OCI-M2 (cell line): ENCODE data around the gene RIMKLB.

Experiments
- DNase-seq: peaks from one replicate; lab custom pipeline; 2025; ENCODE audit not compliant: unreplicated experiment; lab: John Stamatoyannopoulos, UW

The RIMKLB gene, protein sequence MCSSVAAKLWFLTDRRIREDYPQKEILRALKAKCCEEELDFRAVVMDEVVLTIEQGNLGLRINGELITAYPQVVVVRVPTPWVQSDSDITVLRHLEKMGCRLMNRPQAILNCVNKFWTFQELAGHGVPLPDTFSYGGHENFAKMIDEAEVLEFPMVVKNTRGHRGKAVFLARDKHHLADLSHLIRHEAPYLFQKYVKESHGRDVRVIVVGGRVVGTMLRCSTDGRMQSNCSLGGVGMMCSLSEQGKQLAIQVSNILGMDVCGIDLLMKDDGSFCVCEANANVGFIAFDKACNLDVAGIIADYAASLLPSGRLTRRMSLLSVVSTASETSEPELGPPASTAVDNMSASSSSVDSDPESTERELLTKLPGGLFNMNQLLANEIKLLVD

DNA sequence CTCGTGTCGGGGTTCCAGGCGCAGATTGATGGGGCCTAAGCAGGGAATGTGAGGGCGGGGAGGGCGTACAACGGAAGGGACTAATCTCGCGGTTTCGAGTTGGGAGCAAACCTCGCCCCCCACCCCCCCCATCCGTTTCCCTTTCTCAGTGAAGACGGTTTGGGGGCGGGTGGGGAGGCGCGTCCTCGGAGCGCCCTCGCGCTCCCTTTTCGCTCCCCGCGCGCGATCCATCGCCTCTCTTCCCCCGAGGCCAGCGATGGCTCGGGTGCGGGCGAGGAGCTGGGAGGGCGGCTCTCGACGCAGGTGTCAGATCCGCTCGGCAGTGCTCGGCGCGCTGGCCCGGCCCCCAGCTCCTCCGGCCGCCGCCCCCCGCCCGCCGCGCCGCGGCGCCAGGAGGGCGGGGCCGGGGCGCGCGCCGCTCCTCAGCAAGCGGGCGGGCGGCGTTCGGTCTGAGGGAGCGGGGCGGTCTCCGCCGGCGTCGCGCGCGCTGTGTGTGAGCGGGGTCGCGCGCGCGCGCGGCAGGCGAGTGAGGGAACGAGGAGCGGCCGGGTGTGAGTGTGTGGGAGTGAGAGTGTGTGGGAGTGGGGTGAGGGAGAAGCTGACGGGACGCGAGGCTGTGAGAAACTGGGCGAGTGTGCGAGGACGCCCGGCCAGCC, at the start of gene RIMKLB:
Gene RIMKLB, plus strand, starts transcription at position 516 of the 656 bp plus-strand sequence. CDS start 15,876 bp downstream, outside the sequence.
- DNase-seq, result no peak

DNA sequence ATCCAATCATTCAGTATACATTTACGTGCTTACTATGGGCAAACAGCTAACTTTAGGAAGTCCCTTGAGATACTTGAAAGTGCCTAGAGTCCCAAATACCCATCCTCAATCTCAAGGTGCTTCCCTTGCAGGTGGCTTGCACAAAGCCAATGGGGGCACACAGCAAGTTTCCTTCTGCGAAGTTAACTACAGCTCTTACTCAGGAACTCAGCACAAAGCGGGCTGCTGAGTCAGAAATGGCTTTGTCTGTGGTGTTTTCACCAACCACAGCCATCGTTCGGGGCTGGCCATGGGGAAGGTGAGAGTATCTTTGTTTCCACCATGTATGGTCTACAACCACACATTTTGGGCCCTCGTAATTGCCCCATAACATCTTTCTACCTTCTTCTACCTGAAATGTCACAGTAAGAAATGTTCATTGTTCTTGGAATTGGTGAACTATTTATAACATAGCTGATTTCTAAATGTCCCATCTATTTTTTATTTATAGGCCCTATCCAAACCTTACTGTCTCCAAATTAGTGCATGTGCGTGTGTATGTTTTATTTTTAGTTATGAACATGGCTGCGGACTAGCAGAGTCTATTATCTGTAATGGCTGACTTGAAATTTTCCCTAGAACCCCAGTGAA, 49.1 kb upstream of the RIMKLB start:
- no peak for DNase-seq

DNA sequence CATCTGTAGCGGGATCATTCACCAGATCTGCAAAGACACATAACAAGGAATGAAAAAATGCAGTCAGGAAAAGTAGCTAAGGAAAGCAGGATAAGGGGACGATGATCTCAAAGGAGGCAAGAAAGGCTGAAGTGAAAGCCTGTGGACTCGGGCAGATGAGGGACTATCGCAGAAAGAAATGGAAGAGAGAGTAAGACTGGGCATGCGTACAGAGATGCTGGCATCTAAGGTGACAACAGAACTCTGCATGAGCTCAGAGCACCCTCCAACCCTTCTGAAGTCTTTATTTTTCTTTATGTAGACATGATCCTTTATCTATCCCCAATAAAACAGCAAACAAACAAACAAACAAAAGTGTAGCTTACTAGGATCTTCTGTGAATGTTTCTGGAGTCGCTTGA, 42.4 kb upstream of the RIMKLB start:
- no peak for DNase-seq

DNA sequence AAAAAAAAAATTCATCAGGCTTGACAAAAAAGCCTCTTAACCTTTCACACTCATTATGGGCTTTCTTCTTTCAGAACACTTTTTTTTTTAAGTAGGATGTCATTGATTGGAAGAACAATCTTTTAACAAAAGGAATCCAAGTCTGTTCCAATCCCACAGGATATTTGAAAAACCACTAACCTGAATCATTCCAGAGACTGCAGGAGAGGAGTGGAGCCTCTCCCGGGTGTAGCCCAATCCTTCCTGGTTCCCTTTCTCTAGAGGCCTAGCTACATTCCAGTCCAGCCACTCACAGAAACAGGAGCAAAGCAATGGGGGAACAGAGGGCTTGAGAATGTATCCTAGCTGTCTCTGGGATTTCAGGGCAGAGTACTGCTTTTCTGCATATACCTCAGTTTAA, 39.4 kb upstream of the RIMKLB start:
- no peak for DNase-seq

DNA sequence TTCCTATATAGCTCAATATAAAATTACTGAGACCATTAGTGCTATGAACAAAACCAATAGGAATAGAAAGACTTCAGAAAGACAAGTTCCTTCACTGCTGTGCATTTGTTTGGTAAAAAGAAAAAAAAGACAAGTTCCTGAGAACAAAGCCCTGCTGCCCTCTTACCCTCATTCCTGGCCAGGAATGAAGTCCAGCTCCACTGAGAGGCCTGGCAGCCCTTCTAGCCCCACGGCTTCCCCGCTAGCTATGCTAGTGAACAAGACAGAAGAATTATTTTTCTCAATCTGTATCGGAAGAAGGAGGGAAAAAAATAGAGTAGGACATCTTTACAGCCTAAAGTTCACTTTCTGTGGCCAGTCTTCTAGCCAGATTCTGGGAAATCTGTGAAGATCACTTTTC, 36.8 kb upstream of the RIMKLB start:
- no peak for DNase-seq

DNA sequence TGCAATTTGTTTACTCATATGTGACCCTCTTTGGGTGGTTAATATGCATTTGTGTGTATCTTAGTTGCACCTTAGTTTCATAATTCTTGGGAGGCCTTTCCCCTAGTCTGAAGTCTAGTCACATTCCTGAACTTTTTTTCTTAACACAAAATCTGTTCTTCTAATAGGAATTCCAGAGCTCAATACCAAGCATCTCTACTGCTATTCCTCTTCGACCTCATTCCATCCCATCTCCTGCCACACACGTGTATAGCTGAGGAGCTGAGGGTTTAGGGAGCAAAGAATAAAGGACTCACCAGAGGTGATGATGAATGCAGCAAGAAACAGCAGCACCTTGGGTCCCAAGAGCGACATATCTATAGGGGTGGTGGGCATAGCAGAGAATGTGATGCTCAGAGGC, 36.0 kb upstream of the RIMKLB start:
- DNase-seq, result no peak

DNA sequence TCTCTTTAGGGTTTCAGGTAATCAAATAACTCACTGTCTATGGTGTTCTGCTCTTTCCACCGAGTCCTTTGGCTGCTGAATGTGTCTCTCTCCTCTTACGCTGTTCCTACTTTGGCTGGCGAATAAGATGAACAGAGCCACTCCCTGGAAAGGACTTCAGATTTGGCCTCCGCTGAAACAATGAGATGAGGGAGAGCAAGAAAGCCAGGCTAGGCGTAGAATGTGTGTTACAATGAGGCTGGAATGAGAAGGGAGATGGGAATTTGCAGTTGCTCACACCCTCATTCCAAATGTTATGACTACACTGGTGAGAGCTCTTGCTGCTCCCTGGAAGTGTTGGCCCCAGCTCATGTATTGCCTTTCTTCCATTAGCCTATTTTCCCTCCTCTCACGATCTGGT, 35.2 kb upstream of the RIMKLB start, which contains the start of gene MFAP5:
Gene MFAP5, minus strand, starts transcription at position 234 of the 400 bp plus-strand sequence. CDS start 722 bp downstream, outside the sequence.
- no peak for DNase-seq

DNA sequence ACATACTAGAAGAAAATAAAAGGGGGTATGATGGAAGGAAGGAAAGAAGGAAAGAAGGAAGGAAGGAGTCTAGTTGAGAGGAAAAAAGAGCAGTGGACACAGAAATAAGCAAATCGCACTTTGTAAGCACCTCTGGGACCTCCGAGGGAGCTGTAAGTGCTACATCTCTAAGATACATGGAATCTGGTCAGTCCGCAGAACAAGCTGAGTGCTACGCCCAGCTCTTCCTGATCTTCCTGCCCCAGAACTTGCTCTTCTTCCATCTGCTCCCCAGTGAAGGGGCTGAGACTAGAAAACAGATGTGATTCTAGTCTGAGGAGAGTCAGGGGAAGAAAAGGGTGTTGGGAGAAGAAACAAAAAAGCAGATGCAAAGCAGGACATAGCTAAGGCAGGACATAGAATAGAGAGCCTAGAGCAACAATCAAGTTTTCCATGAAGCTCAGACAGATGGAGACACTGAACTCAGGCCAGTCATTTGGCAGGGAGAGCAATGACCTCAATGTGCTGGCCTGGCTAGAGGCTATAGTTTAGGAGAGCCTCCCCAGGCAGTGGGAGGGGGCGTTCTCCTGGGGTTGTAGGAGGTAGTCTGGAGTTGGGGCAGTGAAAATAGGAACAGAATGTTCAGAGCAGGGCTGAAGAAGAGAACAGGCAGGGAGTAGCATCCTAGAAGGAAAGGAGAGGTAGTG, 33.4 kb upstream of the RIMKLB start:
- DNase-seq, result no peak

DNA sequence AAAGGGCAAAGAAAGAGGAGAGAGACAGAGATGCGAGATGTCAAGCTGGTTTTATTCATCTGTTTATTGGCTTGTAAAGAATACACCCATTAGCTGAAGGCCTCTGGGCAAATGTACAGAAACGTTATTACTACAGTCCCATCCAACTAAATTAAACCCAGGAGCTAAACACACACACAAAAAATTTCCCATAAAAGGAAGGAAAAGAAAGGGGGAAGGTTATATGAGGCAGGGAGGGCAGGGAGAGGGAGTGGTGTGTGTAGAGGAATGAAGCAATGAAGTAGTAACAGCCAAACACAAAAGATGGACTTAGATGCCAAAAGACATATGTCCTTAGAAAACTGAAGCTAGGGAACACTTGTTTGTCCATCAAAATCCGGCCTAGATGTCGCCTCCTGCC, 32.0 kb upstream of the RIMKLB start:
- DNase-seq, result no peak

DNA sequence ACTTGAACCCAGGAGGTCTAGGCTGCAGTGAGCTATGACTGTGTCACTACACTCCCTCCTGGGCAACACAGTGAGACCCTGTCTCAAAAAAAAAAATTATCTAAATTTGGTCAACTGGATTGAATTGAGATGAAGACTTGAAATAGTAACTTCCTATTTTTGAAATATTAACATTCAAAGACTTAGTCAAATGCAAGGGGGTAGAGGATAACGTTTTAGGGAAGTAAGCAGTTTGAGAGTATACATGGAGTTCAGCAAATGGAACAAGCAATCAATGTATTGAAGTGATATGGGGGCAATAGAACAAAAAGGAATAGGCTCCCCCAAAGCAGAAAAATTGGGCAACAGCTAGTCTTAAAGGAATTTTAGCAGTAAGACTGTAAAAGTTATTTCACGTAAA, 30.5 kb upstream of the RIMKLB start:
- DNase-seq, result no peak

DNA sequence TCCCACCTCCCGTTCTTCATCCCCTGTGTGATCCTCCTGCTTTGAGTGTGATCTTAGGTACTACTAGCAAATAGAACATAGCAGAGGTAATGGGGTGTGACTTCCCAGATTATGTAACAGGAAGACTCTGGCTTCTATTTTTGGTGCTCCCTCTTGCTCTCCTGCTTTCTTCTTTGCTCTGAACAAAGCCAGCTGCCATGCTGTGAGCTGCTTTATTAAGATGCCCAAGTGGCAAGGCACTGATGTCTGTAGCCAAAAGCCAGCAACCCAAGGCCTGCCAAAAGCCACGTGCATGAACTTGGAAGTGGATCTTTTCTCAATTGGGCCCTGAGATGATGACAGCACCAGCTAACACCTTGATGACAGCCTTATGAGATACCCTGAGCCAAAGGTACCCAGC, 29.4 kb upstream of the RIMKLB start:
- no peak for DNase-seq

DNA sequence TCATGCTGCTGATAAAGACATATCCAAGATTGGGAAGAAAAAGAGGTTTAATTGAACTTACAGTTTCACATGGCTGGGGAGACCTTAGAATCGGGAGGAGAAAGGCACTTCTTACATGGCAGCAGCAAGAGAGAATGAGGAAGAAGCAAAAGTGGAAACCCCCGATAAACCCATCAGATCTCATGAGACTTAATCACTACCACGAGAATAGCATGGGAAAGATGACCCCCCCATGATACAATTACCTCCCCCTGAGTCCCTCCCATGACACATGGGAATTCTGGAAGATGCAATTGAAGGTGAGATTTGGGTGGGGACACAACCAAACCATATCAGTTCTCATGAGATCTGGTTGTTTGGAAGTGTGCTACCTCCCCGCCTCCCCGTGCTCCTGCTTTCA, 25.4 kb upstream of the RIMKLB start:
- no peak for DNase-seq

DNA sequence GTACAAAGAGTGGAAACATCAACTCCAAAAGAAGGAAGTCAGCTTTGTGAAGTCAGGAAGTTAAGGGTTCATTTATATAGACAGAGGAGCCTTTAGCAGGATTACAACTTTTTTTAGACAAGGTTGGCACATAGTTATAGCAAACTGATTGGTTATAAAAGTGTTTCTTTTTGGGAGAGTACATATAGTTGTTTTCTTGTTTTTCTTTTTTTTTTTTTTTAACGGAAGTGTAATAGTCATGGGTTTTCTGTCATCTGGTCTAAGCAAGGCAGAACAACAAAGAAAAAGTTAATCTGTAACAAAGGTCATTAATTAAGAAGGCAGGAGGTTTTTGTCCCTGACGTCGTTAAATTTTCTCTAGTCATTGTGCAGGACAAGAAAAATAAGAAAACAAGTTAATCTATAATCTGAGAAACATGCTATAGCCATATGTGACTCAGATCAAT, 22.2 kb upstream of the RIMKLB start:
- DNase-seq, result no peak

DNA sequence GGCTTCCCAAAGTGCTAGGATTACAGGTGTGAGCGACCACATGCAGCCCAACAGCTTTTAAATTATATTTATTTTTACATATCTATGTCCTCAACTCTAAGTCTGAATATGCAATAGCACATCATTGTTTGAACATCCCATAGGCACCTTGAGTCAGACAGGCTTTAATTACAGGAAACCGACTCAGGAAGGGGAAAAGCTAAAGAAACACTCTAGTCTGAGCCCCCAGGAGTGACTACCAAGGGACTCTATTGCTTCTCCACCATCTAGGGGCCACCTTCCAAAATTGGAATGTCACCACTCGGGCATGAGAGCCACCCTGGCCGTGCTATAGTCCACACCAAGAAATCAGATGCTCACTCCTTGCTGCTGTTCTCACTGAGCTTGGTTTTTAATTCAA, 21.1 kb upstream of the RIMKLB start:
- no peak for DNase-seq

DNA sequence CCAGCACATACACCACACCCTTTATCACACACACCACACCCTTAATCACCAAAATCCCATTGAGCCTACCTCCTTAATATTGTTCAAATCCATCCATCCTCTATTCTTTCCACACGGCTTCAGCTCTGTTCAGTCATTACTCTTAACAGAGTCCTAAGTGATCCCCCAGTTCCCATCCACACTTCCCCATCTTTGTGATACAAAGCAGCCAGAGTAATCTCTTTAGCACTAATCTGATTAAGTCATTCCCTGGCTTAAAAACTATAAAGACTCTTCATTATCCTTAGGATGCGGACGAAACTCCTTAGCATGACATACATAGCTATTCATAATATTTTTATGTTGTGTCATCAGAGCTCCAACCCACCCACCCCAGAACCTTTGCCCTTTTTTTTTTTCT, 20.4 kb upstream of the RIMKLB start:
- DNase-seq, result no peak

DNA sequence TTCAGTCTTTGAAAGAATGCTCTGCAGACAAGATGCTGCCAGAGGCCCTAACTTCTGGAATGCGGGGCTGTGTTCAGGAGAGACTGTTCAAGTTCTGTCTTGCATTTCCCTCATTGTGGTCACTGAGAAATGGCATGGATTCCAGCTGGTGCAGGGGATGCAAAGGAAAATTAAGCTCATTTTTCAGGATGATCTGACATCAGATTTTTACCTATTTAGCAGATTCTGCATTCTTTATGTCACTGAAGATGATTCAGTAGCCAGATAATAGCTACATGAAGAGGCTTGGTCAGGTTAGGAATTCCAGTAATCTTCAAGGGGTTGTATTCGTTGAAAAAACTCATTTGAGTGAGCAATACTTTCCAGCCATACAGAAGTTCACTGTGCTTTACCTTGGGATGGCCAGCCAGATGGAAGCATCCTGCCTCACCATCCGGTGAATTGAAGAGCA, 19.1 kb upstream of the RIMKLB start:
- DNase-seq, result no peak

DNA sequence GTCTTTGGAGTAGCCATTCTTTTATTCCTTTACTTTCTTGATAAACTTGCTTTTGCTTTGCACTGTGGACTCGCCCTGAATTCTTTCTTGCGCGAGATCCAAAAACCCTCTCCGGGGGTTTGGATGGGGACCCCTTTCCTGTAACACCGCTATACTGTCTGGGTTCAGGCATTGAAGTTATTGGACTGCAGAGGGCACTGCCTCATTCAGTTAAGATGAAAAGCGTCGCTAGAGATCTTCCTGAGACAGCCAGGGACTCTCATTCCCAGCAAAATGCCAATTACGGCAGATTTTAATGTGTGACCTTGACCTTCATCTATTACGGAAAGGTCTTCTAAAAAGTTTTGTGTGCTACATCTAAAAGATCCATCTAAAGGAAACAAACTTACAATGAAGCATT, 17.3 kb upstream of the RIMKLB start:
- DNase-seq, result no peak

DNA sequence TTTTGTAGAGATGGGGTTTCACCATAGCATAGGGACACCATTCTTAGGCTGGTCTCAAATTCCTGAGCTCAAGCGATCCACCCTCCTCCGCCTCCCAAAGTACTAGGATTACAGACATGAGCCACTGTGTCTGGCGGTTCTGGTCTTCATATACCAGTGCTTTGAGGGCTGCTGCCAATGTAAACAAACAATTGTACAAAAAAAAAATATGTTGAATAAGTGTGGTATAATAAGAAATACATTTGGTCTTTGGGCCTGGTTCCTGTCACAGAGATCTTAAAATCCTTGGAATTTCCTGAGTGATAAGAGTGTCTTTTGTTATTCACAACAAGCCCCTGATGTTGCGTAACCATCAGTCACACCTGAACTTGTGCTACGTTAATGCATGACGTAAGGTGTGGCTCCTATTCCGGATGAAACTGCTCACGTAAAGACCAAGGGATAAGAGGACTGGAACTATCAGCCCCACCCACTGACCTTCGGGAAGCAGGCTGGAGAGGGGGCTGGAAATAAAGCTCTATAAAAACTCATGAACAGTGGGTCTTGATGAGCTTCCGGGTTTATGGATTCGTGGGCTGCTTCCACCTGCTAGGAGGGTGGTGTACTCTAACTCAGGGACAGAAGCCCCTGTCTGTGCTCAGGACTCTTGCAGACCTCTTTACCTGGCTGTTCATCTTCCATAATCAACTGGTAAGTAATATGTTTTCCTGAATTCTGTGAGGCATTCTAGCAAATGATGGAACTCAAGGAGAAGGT, 16.5 kb upstream of the RIMKLB start:
- DNase-seq, result no peak

DNA sequence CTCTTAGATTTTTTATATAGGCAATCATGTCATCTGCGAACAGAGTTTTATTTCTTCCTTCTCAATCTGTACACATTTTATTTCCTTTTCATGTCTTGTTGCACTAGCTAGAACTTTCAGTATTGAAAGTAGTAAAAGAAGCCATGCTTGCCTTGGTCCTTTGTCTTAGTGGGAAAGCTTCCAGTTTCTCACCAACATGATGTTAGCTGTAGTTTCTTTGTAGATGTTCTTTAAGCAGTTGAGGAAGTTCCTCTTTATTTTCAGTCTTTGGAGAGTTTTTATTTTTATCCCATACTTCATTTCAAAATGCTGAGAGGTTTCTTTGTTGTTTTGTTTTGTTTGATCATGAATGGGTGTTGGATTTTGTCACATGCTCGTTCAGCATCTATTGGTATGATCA, 12.7 kb upstream of the RIMKLB start:
- DNase-seq, result no peak

DNA sequence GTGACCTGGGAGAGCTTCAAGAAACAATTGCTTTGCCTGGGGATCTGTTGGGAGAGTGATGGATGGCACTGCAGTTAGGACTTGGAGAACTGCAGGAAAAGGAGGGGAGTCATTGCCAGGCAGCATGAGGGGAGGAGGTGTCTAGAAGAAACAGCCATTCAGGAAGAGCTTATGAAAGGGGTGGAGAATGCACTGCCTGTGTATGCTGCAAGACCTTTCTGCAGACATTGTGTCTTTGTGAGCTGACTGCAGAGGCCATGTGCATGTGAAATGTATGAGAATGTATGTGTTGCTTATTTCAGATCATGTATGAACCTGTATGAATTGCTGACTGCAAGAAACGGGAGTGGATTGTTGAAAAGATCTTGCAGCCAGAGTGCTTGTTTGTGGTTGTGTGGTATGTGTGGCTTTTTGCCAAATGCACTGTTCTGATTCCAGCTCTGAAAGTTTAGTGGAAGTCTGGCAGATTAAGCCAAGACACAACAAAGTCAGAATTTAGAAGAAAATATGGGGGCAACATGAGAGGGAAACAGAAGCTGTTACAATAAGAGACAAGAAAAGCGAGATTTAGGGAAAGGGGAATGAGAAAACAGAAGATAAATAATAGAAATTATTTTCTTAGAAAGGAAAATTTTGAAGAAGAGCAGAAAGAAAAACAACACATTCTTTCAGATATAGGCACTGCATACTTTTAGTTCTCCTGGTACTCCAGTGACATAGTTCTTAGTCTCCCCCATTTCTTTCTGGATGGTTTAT, 9.8 kb upstream of the RIMKLB start:
- no peak for DNase-seq
